ENCODE measurements around the gene ARHGAP31.

GRCh38 chr3:119292666-119293065 is 1.5 kb upstream of the ARHGAP31 start:
- TF ChIP-seq CTCF (conservative IDR thresholded peaks at IDR 0.05; ENCODE audit: low read depth, low read length) = no peak
- TF ChIP-seq EZH2 (IDR thresholded peaks at IDR 0.05; ENCODE audit: borderline replicate concordance, low read depth, low read length, poor library complexity, severe bottlenecking) = no peak
